ENCODE results near the gene RTKN2. TPM values are rescaled to one million over a fixed set of nuclear protein-coding genes. Genes with fewer than 3 reads are reported as not detected.

Gene RTKN2
- polyA plus RNA-seq, 3 donors = 9.2 to 11.8 (median 10.2) TPM

DNA sequence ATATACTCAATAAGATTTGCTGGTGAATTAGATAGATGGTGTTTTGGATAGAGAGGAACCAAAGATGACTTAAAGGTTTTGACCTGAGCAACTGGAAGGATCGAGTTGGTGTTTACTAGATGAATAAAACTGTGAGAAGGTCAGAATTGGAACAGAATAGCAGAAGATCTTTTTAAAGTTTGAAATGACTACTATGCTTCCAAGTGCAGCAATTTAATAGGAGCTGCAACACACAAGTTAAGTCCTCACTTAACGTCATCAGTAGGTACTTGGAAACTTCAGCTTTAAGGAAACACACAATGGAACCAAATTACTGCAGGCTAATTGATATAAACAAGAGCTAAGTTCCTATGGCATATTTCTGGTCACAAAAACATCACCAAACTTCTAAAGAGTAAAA is 86.5 kb downstream of the RTKN2 start:
- no peak for DNase-seq (ENCODE audit: low read depth in 3 of 3, low spot score in 2 of 3)

GRCh38 chr10:62180677-62181076 is 88.0 kb downstream of the RTKN2 start:
- DNase-seq (ENCODE audit: low read depth in 3 of 3, low spot score in 2 of 3) = no peak

GRCh38 chr10:62178568-62178967 is 90.1 kb downstream of the RTKN2 start:
- DNase-seq (ENCODE audit: low read depth in 3 of 3, low spot score in 2 of 3) = no peak

GRCh38 chr10:62177111-62177510 is 91.5 kb downstream of the RTKN2 start:
- DNase-seq (ENCODE audit: low read depth in 3 of 3, low spot score in 2 of 3) = no peak

DNA sequence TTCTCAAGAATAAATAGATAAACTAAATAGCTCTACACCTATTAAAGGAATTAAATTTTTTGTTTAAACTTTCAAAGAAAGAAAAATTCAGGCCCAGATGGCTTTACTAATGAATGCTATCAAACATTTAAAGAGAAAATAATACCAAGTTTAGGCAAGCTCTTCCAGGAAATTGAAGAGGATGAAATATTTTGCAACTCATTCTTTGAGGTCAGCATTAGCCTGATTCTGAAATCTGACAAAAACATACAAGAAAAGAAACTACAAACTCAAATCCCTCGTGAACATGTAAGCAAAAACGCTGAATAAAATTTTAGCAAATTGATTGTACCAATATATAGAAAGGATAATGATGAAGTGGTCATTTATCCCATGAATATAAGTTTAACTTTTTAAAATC is 93.4 kb downstream of the RTKN2 start:
- DNase-seq (ENCODE audit: low read depth in 3 of 3, low spot score in 2 of 3) = no peak

DNA sequence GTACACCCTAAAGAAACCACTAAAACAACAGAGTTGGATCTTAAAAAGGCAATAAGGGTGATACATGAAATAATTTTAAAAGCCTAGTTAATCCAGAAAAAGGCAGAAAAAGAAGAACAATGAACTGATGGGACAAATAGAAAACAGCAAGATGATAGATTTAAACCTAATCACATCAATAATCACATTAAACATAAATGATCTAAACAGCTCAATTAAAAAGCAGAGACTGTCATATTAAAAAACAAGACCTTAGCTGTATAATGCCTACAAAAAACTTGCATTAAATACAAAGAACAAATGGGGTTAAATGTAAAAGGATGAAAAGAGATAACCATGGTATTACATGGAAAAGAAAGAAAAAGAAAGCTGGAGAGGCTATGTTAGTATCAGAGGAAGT is 96.2 kb downstream of the RTKN2 start:
- no peak for DNase-seq (ENCODE audit: low read depth in 3 of 3, low spot score in 2 of 3)

- DNase-seq (ENCODE audit: low read depth in 3 of 3, low spot score in 2 of 3) = no peak
Measured at GRCh38 chr10:62171791-62172190, 96.9 kb downstream of the RTKN2 start.

DNA sequence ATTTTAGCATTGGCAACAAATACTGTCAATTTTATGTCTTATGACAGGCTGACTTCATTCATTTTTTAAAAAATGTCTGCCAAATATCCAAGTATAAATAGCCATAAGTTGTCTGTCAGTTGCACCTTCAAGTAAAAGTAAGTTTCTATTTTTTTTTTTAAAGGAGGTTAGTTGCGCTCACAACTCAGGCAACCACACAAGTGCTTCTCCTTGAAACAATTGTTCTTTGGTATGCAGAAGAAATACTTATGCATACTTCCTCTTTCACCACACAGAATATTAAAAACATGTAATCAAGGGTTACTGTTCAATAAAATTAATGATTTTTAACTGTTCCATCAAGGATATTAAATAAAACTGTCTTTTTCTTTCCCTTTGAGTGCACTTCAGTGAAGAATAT is 97.9 kb downstream of the RTKN2 start:
- no peak for DNase-seq (ENCODE audit: low read depth in 3 of 3, low spot score in 2 of 3)

DNA sequence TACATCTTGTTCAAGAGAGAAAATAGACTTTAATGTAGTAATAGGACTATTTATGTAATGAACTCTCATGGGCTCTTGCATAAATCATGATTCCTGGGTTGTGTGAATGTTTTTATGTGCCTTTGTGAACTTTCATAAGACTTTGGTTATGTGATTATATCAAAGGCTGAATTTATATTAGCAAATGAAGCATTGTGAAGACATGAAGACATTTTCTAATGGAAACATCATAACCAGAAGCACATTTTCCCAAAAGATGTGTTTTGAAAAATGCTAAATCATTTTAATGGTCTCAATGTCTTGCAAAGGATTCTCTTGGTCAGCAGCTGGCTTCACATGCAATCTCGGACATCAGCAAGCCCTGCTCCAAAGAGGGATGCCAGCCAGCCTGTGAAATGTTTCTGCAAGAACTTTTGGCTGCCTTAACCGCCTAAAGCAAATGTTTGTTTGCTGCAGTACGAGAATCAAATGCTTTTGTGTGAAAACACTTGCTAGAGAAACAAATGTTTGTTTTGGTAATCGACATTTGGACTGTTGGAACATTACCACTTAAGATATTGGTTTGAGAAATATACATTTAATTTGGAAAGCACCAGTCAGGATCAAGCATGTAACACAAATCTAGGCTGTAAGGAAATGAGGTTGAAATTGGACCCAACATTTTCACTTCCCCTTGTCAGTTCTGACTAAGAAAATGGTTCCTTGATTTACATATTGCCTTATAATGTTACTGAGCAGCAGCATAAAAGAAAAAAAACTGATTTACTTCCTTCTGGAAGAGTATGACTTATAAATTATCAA is 102.1 kb downstream of the RTKN2 start:
- DNase-seq (ENCODE audit: low read depth in 3 of 3, low spot score in 2 of 3) = peak; percentile 29 to 53 (median 30)

GRCh38 chr10:62165803-62166202 is 102.8 kb downstream of the RTKN2 start:
- DNase-seq (ENCODE audit: low read depth in 3 of 3, low spot score in 2 of 3) = no peak

GRCh38 chr10:62163024-62163423 is 105.6 kb downstream of the RTKN2 start:
- no peak for DNase-seq (ENCODE audit: low read depth in 3 of 3, low spot score in 2 of 3)

DNA sequence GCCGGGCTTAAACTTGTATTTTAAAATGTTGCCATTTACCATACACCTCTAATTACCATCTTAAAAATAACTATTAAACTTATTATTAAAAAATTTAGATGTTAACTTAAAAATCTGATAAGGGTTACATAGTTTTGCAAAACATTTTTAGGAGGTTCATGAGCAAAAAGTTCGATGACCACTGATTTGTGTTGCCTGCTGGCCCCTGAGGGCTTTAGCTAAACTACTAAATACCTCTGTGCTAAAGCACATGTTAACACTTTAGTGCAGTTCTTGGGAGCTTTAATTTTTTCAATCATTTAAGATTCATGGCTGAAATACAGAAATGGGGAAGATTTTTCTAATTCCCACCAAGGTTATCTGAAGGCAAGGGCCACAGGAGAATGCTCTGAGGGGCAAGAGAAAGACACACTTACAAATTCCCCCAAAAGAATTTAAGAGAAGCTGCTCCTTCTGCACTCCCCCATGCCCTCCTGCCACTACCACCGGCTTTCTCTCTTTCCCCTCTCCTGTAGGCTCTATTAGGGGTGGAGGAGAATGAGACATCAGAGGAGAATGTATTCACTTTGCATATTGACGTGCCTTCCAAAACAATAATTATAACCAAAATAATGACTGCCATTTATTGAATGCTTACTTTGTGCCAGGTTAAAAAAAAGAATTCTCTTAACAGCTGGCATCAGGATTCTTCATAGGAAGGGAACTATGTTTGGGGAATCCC is 106.2 kb downstream of the RTKN2 start:
- no peak for DNase-seq (ENCODE audit: low read depth in 3 of 3, low spot score in 2 of 3)

DNA sequence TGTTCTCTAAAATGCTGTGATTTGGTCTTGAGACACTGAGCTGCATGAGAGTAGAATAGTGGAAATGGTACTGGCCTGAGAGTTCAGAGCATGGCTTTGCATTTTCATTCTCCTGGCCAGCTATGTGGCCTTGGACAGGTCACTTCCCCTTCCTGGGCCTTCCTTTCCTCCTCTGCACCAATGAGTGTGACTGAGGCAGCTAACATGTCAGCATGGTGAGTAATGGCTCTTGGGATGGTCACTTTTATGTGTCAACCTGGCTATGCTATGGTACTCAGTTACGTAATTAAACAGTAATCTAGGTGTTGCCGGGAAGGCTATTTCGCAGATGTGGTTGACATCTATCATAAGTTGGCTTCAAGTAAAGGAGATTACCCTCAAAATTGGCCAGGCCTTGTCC is 109.3 kb downstream of the RTKN2 start:
- DNase-seq (ENCODE audit: low read depth in 3 of 3, low spot score in 2 of 3) = no peak

- no peak for DNase-seq (ENCODE audit: low read depth in 3 of 3, low spot score in 2 of 3)
Measured at GRCh38 chr10:62157601-62158000, 111.0 kb downstream of the RTKN2 start.

- no peak for DNase-seq (ENCODE audit: low read depth in 3 of 3, low spot score in 2 of 3)
Measured at GRCh38 chr10:62155054-62155680, 113.5 kb downstream of the RTKN2 start.

GRCh38 chr10:62154231-62154630 is 114.4 kb downstream of the RTKN2 start:
- DNase-seq (ENCODE audit: low read depth in 3 of 3, low spot score in 2 of 3) = no peak

DNA sequence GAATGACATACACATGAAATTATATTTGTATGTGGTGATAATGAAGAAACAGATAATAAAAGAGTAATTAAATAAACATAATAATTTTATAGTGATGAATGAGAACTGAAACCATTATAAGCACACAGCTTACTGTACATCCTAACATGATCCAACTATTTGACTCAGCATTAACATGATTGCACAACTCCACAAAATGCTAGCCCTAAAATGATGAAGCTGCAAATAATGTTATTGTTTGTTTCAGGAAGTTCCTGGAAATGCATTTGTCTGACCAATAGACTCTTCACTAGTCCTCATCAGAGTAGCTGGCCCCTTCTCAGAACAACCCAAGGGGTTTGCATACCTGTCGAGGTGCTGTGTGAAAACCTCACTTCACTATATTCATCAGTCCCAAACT is 115.5 kb downstream of the RTKN2 start:
- no peak for DNase-seq (ENCODE audit: low read depth in 3 of 3, low spot score in 2 of 3)

DNA sequence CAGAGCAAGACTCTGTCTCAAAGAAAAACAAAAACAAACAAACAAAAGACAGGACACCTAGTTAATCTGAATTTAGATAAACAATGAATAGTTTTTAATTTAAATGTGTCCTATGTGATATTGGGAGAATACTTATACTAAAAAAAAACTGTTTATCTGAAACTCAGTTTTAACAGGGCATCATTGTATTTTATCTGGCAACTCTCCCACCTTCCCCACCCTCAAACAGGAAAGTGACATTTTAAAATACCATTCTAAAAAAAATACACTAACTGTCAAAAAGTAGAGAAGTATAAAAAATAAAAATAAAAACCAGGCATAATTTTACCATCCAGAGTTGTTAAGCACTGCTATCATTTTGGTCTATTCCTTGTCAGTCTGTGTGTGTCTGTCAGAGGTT is 119.0 kb downstream of the RTKN2 start:
- no peak for DNase-seq (ENCODE audit: low read depth in 3 of 3, low spot score in 2 of 3)

DNA sequence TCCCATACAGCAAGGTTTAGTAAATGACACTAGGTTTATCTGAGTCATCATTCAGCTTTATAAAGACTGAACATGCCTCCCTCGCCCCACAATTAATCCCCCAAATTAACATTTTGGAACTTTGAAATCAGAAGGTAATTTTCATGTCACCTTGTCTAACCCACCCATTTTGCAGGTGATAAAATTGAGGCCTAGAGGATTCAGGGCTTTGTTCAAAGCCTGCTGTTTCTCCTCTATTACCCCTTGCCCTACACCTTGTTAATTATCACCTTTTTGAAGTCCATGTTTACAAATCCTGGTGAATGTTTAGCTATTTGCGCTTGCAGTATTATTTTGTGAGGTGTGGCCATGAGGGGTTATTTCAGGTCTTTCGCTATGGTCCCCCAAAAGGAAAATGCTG is 120.5 kb downstream of the RTKN2 start:
- no peak for DNase-seq (ENCODE audit: low read depth in 3 of 3, low spot score in 2 of 3)

DNA sequence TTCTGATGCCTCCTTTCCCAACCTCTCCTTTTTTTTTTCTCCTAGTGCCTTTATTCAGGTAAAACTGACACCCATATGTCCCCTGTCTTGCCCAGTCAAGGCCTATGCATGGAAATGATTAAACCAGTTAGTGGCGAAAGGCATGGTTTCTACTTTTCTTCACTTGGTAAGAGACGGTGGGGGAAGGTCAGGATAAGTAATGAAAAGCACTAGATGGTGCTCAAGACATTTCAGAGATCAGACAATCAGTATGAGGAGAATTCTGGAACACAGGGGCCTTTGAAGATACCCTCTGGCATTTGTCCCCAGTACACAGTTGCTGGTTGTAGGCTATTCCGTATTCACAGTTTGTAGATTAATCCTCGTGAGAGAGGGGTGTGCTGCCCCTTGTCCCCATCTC is 121.2 kb downstream of the RTKN2 start:
- no peak for DNase-seq (ENCODE audit: low read depth in 3 of 3, low spot score in 2 of 3)

- no peak for DNase-seq (ENCODE audit: low read depth in 3 of 3, low spot score in 2 of 3)
Measured at GRCh38 chr10:62136931-62137330, 131.7 kb downstream of the RTKN2 start.

GRCh38 chr10:62133618-62134017 is 135.0 kb downstream of the RTKN2 start:
- DNase-seq (ENCODE audit: low read depth in 3 of 3, low spot score in 2 of 3) = no peak
